Fibroblast of mammary gland (primary cell): Measurements from ENCODE around the gene PIF1.

ENCODE experiments used
- DNase-seq: peaks from one replicate; pipeline ENCODE4 v3.0.0-alpha.2; 2010; ENCODE audit warnings: low read depth
- H3K4me3 ChIP-seq: 2 replicates; pipeline ENCODE4 v1.5.1; 2011; ENCODE audit warnings: low read depth, mild to moderate bottlenecking, low read length, moderate library complexity; ENCODE audit not compliant: control insufficient read depth
- TF ChIP-seq, protein P1 (sequence below): conservative IDR thresholded peaks from 2 replicates; pipeline ENCODE4 v1.5.1; 2011; ENCODE audit warnings: low read depth, low read length, inconsistent platforms; ENCODE audit not compliant: control insufficient read depth, insufficient read depth

The PIF1 gene

DNA sequence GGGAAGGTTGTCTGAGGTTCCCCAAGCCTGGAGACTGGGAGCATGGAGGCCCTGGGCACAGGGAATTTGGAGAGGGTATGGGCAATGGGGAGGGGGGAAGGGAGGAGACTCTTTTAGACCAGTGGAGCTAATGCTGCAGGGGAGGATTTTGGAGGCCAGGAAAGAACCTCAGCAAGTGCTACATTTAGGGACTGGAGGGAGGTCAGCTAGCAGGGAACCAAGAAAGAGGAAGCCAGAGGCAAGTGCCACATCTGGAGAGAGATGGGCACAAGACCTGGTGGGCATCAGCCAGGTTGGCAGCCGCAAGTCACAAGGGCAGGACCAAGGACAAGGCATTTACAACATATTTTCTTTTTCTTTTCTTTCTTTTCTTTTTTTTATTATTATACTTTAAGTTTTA, 37.0 kb upstream of the PIF1 start:
- no peak for DNase-seq
- H3K4me3 ChIP-seq, result no peak overlapping the region
- TF ChIP-seq, protein P1, sequence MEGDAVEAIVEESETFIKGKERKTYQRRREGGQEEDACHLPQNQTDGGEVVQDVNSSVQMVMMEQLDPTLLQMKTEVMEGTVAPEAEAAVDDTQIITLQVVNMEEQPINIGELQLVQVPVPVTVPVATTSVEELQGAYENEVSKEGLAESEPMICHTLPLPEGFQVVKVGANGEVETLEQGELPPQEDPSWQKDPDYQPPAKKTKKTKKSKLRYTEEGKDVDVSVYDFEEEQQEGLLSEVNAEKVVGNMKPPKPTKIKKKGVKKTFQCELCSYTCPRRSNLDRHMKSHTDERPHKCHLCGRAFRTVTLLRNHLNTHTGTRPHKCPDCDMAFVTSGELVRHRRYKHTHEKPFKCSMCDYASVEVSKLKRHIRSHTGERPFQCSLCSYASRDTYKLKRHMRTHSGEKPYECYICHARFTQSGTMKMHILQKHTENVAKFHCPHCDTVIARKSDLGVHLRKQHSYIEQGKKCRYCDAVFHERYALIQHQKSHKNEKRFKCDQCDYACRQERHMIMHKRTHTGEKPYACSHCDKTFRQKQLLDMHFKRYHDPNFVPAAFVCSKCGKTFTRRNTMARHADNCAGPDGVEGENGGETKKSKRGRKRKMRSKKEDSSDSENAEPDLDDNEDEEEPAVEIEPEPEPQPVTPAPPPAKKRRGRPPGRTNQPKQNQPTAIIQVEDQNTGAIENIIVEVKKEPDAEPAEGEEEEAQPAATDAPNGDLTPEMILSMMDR, result no peak

DNA sequence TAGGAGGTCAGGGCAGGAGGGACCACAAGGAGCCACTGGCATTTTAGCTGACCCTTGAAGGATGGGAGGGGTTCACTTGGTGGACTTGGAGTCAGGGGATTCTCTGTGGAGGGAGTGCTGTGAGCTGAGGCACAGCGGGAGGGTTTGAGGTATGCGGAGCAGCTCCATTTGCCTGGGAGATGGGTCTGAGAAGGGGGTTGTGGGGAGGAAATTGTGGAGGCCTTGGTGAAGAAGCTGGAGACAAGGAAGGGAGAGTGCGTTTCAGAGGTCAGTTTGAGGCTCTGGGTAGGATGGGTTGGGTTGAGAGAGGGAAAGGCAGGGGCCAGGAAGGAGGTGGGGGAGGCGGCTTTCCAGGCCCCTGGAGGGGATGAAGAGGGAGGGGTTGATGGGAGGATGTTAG, 36.5 kb upstream of the PIF1 start:
- TF ChIP-seq, protein P1, result no peak
- no peak overlapping the region for H3K4me3 ChIP-seq
- DNase-seq, result no peak

GRCh38 chr15:64861331-64861730, 35.9 kb upstream of the PIF1 start:
- TF ChIP-seq, protein P1, result no peak
- H3K4me3 ChIP-seq, result no peak overlapping the region

DNA sequence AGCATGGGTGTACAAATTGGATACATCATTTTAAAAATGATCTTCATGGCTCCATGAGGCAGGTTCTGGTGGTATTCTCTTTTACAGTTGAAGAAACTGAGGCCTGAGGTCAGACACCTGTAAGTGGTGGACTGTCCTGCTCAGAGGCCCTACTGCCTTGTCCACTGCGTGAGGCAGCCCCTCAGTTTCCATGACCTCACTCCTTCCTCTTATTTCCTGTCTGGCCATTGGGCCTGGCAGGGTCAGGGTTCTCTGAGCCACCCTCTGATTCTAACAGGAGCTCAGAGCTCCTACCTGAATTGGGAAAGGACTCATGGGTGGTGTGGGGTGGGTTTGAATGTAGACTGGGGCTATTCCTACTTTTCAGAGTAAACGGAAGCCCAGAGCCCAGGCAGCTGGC, 33.8 kb upstream of the PIF1 start:
- H3K4me3 ChIP-seq, result no peak overlapping the region
- TF ChIP-seq, protein P1, result no peak
- DNase-seq, result no peak

More at GRCh38 chr15:64861331-64861730, 35.9 kb upstream of the PIF1 start:
- no peak for DNase-seq

GRCh38 chr15:64858021-64858575, 32.7 kb upstream of the PIF1 start:
- H3K4me3 ChIP-seq, result no peak overlapping the region
- TF ChIP-seq, protein P1, result no peak

GRCh38 chr15:64857421-64857820, 32.0 kb upstream of the PIF1 start:
- H3K4me3 ChIP-seq, result no peak overlapping the region
- TF ChIP-seq, protein P1, result no peak
- DNase-seq, result peak; percentile 62

More at GRCh38 chr15:64858021-64858575, 32.7 kb upstream of the PIF1 start:
- DNase-seq, result no peak
